Keratinocyte (primary cell): ENCODE measurements around the gene SMC1B. TPM values are rescaled to one million over a fixed set of nuclear protein-coding genes. Genes with fewer than 3 reads are reported as not detected.

Experiments used
- DNase-seq: peaks from one replicate; pipeline ENCODE4 v3.0.0-alpha.2; 2011; ENCODE audit warnings: low read depth, missing footprints, low spot score
- FAIRE-seq: peaks from 2 replicates; lab custom pipeline; 2011; peaks lifted over from hg19 to GRCh38; lab: Jason Lieb, UNC
- H2AFZ ChIP-seq: 2 replicates; pipeline ENCODE4 v1.6.0; 2012; ENCODE audit warnings: low read length, control low read depth, inconsistent platforms; ENCODE audit not compliant: control insufficient read depth
- H3K27ac ChIP-seq: 2 replicates; pipeline ENCODE4 v1.5.1; 2011; ENCODE audit warnings: low read length; ENCODE audit not compliant: control insufficient read depth, insufficient read depth
- H3K27me3 ChIP-seq: 3 replicates; pipeline ENCODE4 v1.6.0; 2011; ENCODE audit warnings: low read length; ENCODE audit not compliant: control insufficient read depth, insufficient read depth; ENCODE audit errors: extremely low read depth
- H3K36me3 ChIP-seq, 2 experiments: 2 replicates in 1 of 2; 3 replicates in 1 of 2; pipeline ENCODE4 v1.5.1; 2011; ENCODE audit warnings: low read length in 2 of 2, mild to moderate bottlenecking in 1 of 2; ENCODE audit not compliant: control insufficient read depth in 2 of 2, insufficient read depth in 2 of 2; ENCODE audit errors: extremely low read depth in 1 of 2
- H3K4me1 ChIP-seq: 3 replicates; pipeline ENCODE4 v1.5.1; 2011; ENCODE audit warnings: low read length; ENCODE audit not compliant: control insufficient read depth, insufficient read depth; ENCODE audit errors: extremely low read depth
- H3K4me2 ChIP-seq: 3 replicates; pipeline ENCODE4 v1.6.0; 2011; ENCODE audit warnings: low read depth, low read length; ENCODE audit not compliant: control insufficient read depth, insufficient read depth; ENCODE audit errors: extremely low read depth
- H3K4me3 ChIP-seq, 3 experiments: fragments of 200-600 bp in 1 of 3; sonication (generic) in 1 of 3; 2 replicates in 2 of 3; 3 replicates in 1 of 3; pipeline ENCODE4 v1.5.1; 2011 to 2016; ENCODE audit warnings: low read length in 3 of 3, mild to moderate bottlenecking in 3 of 3, control low read depth in 2 of 3, inconsistent platforms in 1 of 3, low read depth in 1 of 3, mixed read lengths in 1 of 3, mixed run types in 1 of 3, moderate library complexity in 1 of 3; ENCODE audit not compliant: control insufficient read depth in 2 of 3, insufficient read depth in 2 of 3; ENCODE audit errors: extremely low read depth in 1 of 3
- H3K79me2 ChIP-seq: 2 replicates; pipeline ENCODE4 v1.6.0; 2012; ENCODE audit warnings: low read length; ENCODE audit not compliant: control insufficient read depth, insufficient read depth
- H3K9ac ChIP-seq: 3 replicates; pipeline ENCODE4 v1.6.0; 2011; ENCODE audit warnings: low read length; ENCODE audit not compliant: control insufficient read depth, insufficient read depth; ENCODE audit errors: extremely low read depth
- H3K9me1 ChIP-seq: 3 replicates; pipeline ENCODE4 v1.6.0; 2011; ENCODE audit warnings: low read length; ENCODE audit not compliant: control insufficient read depth, insufficient read depth; ENCODE audit errors: extremely low read depth
- H3K9me3 ChIP-seq: 2 replicates; pipeline ENCODE4 v1.5.1; 2012; ENCODE audit warnings: low read depth, low read length; ENCODE audit not compliant: control insufficient read depth
- H4K20me1 ChIP-seq: 3 replicates; pipeline ENCODE4 v1.6.0; 2011; ENCODE audit warnings: low read length; ENCODE audit not compliant: control insufficient read depth, insufficient read depth; ENCODE audit errors: extremely low read depth
- CTCF ChIP-seq, 3 experiments: IDR thresholded peaks in 1 of 3; conservative IDR thresholded peaks in 1 of 3; optimal IDR thresholded peaks in 1 of 3; 2 replicates in 2 of 3; 3 replicates in 1 of 3; pipeline versions ENCODE3 to v1.5.1; 2011; ENCODE audit warnings: low read length in 3 of 3, mild to moderate bottlenecking in 3 of 3, moderate library complexity in 2 of 3, control low read depth in 1 of 3, inconsistent platforms in 1 of 3; ENCODE audit not compliant: insufficient read depth in 2 of 3; ENCODE audit errors: extremely low read depth in 1 of 3
- EZH2 ChIP-seq: IDR thresholded peaks from one replicate; pipeline ENCODE4 v1.6.1; 2012; ENCODE audit warnings: inconsistent platforms, mild to moderate bottlenecking, low read length, moderate library complexity
- dilution Hi-C: fragments of 300-500 bp; cut with MboI; formaldehyde crosslinking; loops from one replicate; pipeline ENCODE4 v1.7.0; 2020; ENCODE audit warnings: low sequenced_read_pairs; ENCODE audit not compliant: extremely low pct_ligation_motif_present
- polyA plus RNA-seq, 5 experiments: library from polyadenylated mRNA; depleted of rRNA in 3 of 5; stranded (reverse) in 3 of 5; stranded (forward) in 1 of 5; unstranded in 1 of 5; fragments of >200 nt; gene quantifications; 1 replicate in 1 of 5; 2 replicates in 3 of 5; 3 replicates in 1 of 5; pipeline versions ENCODE4 v1.2.1 to v1.2.3, GENCODE V29; 2011 to 2012; ENCODE audit warnings: missing spikeins in 2 of 5, low read depth in 1 of 5, low replicate concordance in 1 of 5

Gene SMC1B
- polyA plus RNA-seq, 1 donor (not counting 4 experiments of a cell fraction or from before 2014, with no cell fraction given) = not detected

GRCh38 chr22:45420539-45420938 is 7.1 kb upstream of the SMC1B start:
- Histone ChIP-seq H3K36me3 (no peaks in the 10 kb centered on the region), H3K4me3 (no peak overlapping the region), H4K20me1 (no peaks in the 10 kb centered on the region), H3K9ac (no peak overlapping the region), H3K27ac (no peak overlapping the region), H3K4me2 (no peak overlapping the region), H3K9me1 (no peaks in the 10 kb centered on the region), H3K4me1 (no peaks in the 10 kb centered on the region), H2AFZ (no peak overlapping the region), H3K9me3 (no peaks in the 10 kb centered on the region), H3K79me2 (no peaks in the 10 kb centered on the region), H3K27me3 (no peaks in the 10 kb centered on the region)
- no peak for TF ChIP-seq CTCF (optimal IDR thresholded peaks at IDR 0.05 in 1 of 3, IDR thresholded peaks at IDR 0.05 in 1 of 3, conservative IDR thresholded peaks at IDR 0.05 in 1 of 3; ENCODE audit: extremely low read depth in 1 of 3, insufficient read depth in 2 of 3, low read length in 3 of 3)
- no peak for TF ChIP-seq EZH2
- DNase-seq (no peak), FAIRE-seq (no peak)
- dilution Hi-C loops = no loop called here

GRCh38 chr22:45420011-45420410 is 6.6 kb upstream of the SMC1B start:
- H3K79me2 ChIP-seq = no peaks in the 10 kb centered on the region
- no peak for FAIRE-seq
- no peak overlapping the region for H3K4me3 ChIP-seq
- no peaks in the 10 kb centered on the region for H3K4me1 ChIP-seq
- no peaks in the 10 kb centered on the region for H3K27me3 ChIP-seq
- TF ChIP-seq CTCF (optimal IDR thresholded peaks at IDR 0.05 in 1 of 3, IDR thresholded peaks at IDR 0.05 in 1 of 3, conservative IDR thresholded peaks at IDR 0.05 in 1 of 3; ENCODE audit: extremely low read depth in 1 of 3, insufficient read depth in 2 of 3, low read length in 3 of 3) = no peak
- no peak for TF ChIP-seq EZH2
- no peaks in the 10 kb centered on the region for H3K36me3 ChIP-seq
- H3K9ac ChIP-seq = no peak overlapping the region
- dilution Hi-C loops = no loop called here
- DNase-seq = no peak
- H3K27ac ChIP-seq = no peak overlapping the region
- H3K9me1 ChIP-seq = no peaks in the 10 kb centered on the region
- H2AFZ ChIP-seq = no peak overlapping the region
- H3K4me2 ChIP-seq = no peak overlapping the region
- H4K20me1 ChIP-seq = no peaks in the 10 kb centered on the region
- no peaks in the 10 kb centered on the region for H3K9me3 ChIP-seq
